Peyer's patch (tissue), 4 donors: Measurements from ENCODE around the gene HRH2. TPM values are rescaled to one million over a fixed set of nuclear protein-coding genes. Genes with fewer than 3 reads are reported as not detected.

Experiments used
- DNase-seq, 3 donors: peaks; one replicate each; pipeline ENCODE4 v3.0.0-alpha.2; 2017 to 2019
- H3K27ac ChIP-seq, 4 donors: fragments of 200-600 bp; sonication (generic); one replicate each; pipeline ENCODE4 v1.5.1; 2016 to 2019
- H3K27me3 ChIP-seq, 2 donors: fragments of 200-600 bp; sonication (generic); one replicate each; pipeline ENCODE4 v1.5.1; 2019
- H3K36me3 ChIP-seq, 3 donors: fragments of 200-600 bp; sonication (generic); one replicate each; pipeline ENCODE4 v1.5.1; 2016 to 2019
- H3K4me1 ChIP-seq, 4 donors: fragments of 200-600 bp; sonication (generic); one replicate each; pipeline ENCODE4 v1.5.1; 2016 to 2019
- H3K4me3 ChIP-seq, 4 donors: fragments of 200-600 bp; sonication (generic); 1 replicate in 3 of 4; 2 replicates in 1 of 4; pipeline ENCODE4 v1.5.1; 2016 to 2019; ENCODE audit warnings: mild to moderate bottlenecking in 1 of 4
- H3K9me3 ChIP-seq, 4 donors: fragments of 200-600 bp; sonication (generic); one replicate each; pipeline ENCODE4 v1.5.1; 2016 to 2019; ENCODE audit warnings: mild to moderate bottlenecking in 1 of 4
- POLR2A ChIP-seq, 2 donors: fragments of 450-650 bp; IDR thresholded peaks; one replicate each; pipeline ENCODE4 v1.5.1; 2017; ENCODE audit warnings: antibody characterized with exemption in 2 of 2, mild to moderate bottlenecking in 2 of 2, moderate library complexity in 2 of 2
- total RNA-seq, 4 donors: library from RNA; depleted of rRNA; stranded (reverse); fragments of >200 nt; gene quantifications; one replicate each; pipeline ENCODE4 v1.1.0, GENCODE V29; 2016
- TF ChIP-seq, protein P1 (sequence below), 6 experiments: fragments of 450-650 bp in 4 of 6; fragments of 200-600 bp in 2 of 6; sonication (generic) in 1 of 6; IDR thresholded peaks; one replicate each; pipeline ENCODE4 v1.5.1; 2017 to 2019; ENCODE audit warnings: antibody characterized with exemption in 6 of 6, mild to moderate bottlenecking in 3 of 6, moderate library complexity in 1 of 6

The HRH2 gene
- total RNA-seq, 4 donors from 2014 or later: 0.83 to 8.6 (median 2.2) TPM

GRCh38 chr5:175731756-175732465, 74.0 kb downstream of the HRH2 start:
- Histone ChIP-seq H3K27ac (no peak overlapping the region), H3K36me3 (no peaks in the 10 kb centered on the region), H3K4me1 (no peaks in the 10 kb centered on the region), H3K4me3 (no peak overlapping the region), H3K27me3 (no peaks in the 10 kb centered on the region), H3K9me3 (no peaks in the 10 kb centered on the region)
- DNase-seq: no peak
- no peak for TF ChIP-seq POLR2A (IDR thresholded peaks at IDR 0.05)
- TF ChIP-seq, protein P1, sequence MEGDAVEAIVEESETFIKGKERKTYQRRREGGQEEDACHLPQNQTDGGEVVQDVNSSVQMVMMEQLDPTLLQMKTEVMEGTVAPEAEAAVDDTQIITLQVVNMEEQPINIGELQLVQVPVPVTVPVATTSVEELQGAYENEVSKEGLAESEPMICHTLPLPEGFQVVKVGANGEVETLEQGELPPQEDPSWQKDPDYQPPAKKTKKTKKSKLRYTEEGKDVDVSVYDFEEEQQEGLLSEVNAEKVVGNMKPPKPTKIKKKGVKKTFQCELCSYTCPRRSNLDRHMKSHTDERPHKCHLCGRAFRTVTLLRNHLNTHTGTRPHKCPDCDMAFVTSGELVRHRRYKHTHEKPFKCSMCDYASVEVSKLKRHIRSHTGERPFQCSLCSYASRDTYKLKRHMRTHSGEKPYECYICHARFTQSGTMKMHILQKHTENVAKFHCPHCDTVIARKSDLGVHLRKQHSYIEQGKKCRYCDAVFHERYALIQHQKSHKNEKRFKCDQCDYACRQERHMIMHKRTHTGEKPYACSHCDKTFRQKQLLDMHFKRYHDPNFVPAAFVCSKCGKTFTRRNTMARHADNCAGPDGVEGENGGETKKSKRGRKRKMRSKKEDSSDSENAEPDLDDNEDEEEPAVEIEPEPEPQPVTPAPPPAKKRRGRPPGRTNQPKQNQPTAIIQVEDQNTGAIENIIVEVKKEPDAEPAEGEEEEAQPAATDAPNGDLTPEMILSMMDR (IDR thresholded peaks at IDR 0.05): no peak

DNA sequence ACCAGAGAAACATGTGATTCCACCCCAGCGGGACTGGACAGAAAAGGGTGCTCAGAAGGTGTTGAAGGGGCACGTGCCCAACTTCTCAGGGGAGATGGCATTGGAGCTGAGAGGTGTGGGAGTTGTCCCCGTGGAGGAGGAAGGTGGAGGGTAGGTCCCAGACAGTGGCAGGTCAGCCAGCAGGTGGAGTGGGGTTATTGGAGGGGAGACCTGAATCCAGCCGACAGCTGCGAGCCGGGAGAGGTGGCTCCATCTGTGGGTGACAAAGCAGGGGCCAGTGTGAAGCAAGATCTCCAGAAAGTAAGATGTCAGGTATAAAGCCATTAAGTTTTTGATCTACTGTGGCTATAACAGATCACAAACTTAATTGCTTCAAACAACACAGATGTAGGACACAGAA, 75.1 kb downstream of the HRH2 start:
- no peak for DNase-seq
- Histone ChIP-seq H3K4me1 (no peaks in the 10 kb centered on the region), H3K27me3 (no peaks in the 10 kb centered on the region)

GRCh38 chr5:175734016-175734415, 76.1 kb downstream of the HRH2 start:
- H3K4me3 ChIP-seq: no peak overlapping the region
- no peaks in the 10 kb centered on the region for H3K27me3 ChIP-seq
- H3K4me1 ChIP-seq: no peaks in the 10 kb centered on the region
- TF ChIP-seq, protein P1 (IDR thresholded peaks at IDR 0.05): no peak
- TF ChIP-seq POLR2A (IDR thresholded peaks at IDR 0.05): no peak
- H3K36me3 ChIP-seq: no peaks in the 10 kb centered on the region
- no peak overlapping the region for H3K27ac ChIP-seq
- no peaks in the 10 kb centered on the region for H3K9me3 ChIP-seq
- no peak for DNase-seq

More for the DNA sequence above, 75.1 kb downstream of the HRH2 start:
- TF ChIP-seq, protein P1 (IDR thresholded peaks at IDR 0.05): no peak
- TF ChIP-seq POLR2A (IDR thresholded peaks at IDR 0.05): no peak
- no peaks in the 10 kb centered on the region for H3K9me3 ChIP-seq
- H3K36me3 ChIP-seq: no peaks in the 10 kb centered on the region
- H3K4me3 ChIP-seq: no peak overlapping the region
- no peak overlapping the region for H3K27ac ChIP-seq

- H3K27ac ChIP-seq: no peak overlapping the region
- H3K36me3 ChIP-seq: no peaks in the 10 kb centered on the region
- H3K4me3 ChIP-seq: no peak overlapping the region
- TF ChIP-seq, protein P1 (IDR thresholded peaks at IDR 0.05): no peak
- no peak for TF ChIP-seq POLR2A (IDR thresholded peaks at IDR 0.05)
- no peak for DNase-seq
- H3K9me3 ChIP-seq: no peaks in the 10 kb centered on the region
- no peaks in the 10 kb centered on the region for H3K4me1 ChIP-seq
- no peaks in the 10 kb centered on the region for H3K27me3 ChIP-seq
These were observed 76.6 kb downstream of the HRH2 start for GRCh38 chr5:175734501-175734900.

GRCh38 chr5:175735701-175736100, 77.8 kb downstream of the HRH2 start:
- no peak overlapping the region for H3K27ac ChIP-seq
- TF ChIP-seq, protein P1 (IDR thresholded peaks at IDR 0.05): no peak
- TF ChIP-seq POLR2A (IDR thresholded peaks at IDR 0.05): no peak
- H3K9me3 ChIP-seq: no peaks in the 10 kb centered on the region
- no peaks in the 10 kb centered on the region for H3K4me1 ChIP-seq
- DNase-seq: no peak
- no peaks in the 10 kb centered on the region for H3K36me3 ChIP-seq
- H3K4me3 ChIP-seq: no peak overlapping the region
- H3K27me3 ChIP-seq: no peaks in the 10 kb centered on the region
